B cell (primary cell): Measurements from ENCODE around the gene GRN. TPM values are rescaled to one million over a fixed set of nuclear protein-coding genes. Genes with fewer than 3 reads are reported as not detected.

Experiments used
- ATAC-seq: fragments of 200-7000 bp; cut with Tn5 transposase; one replicate; pipeline ENCODE4 v1.10.0; 2021; ENCODE audit warnings: low read depth, mild to moderate bottlenecking, moderate number of reproducible peaks, moderate library complexity
- CTCF ChIA-PET: fragments of 350-600 bp; sonication (Branson Sonifier 250); formaldehyde crosslinking; loops from one replicate; lab custom pipeline; 2021; ENCODE audit warnings: antibody characterized with exemption, inconsistent platforms; lab: Charles Lee
- POLR2A ChIA-PET: fragments of 350-600 bp; sonication (Branson Sonifier 250); formaldehyde crosslinking; loops from one replicate; lab custom pipeline; 2021; ENCODE audit warnings: antibody characterized with exemption; lab: Charles Lee
- DNase-seq: peaks from one replicate; pipeline ENCODE4 v3.0.0; 2013
- H2AFZ ChIP-seq: 2 replicates; pipeline ENCODE4 v1.6.1; 2012; ENCODE audit warnings: mild to moderate bottlenecking, low read depth, low read length; ENCODE audit not compliant: insufficient read depth, poor library complexity, severe bottlenecking
- H3K27ac ChIP-seq, 2 donors: 1 replicate in 1 of 2; 2 replicates in 1 of 2; pipeline ENCODE4 v1.5.1; 2012 to 2013; ENCODE audit warnings: low read length in 2 of 2, mild to moderate bottlenecking in 2 of 2, moderate library complexity in 1 of 2
- H3K27me3 ChIP-seq, 4 experiments: fragments of 200-600 bp in 1 of 4; sonication (generic) in 1 of 4; replicated peaks in 1 of 4; 1 replicate in 2 of 4; 2 replicates in 2 of 4; pipeline versions ENCODE4 v1.6.1 to v1.7.0; 2013 to 2016; ENCODE audit warnings: low read length in 3 of 4, mild to moderate bottlenecking in 2 of 4, mixed read lengths in 1 of 4, moderate library complexity in 1 of 4; ENCODE audit not compliant: insufficient read depth in 4 of 4, control insufficient read depth in 3 of 4; ENCODE audit errors: control extremely low read depth in 1 of 4
- H3K36me3 ChIP-seq, 2 experiments: replicated peaks in 1 of 2; 1 replicate in 1 of 2; 2 replicates in 1 of 2; pipeline versions ENCODE4 v1.6.1 to v1.7.1; 2013; ENCODE audit warnings: low read length in 1 of 2; ENCODE audit not compliant: insufficient read depth in 2 of 2, control insufficient read depth in 1 of 2; ENCODE audit errors: control extremely low read depth in 1 of 2, extremely low read depth in 1 of 2
- H3K4me1 ChIP-seq, 2 donors: fragments of 200-600 bp in 1 of 2; sonication (generic) in 1 of 2; 1 replicate in 1 of 2; 2 replicates in 1 of 2; pipeline versions ENCODE4 v1.5.1 to v1.6.1; 2013 to 2017; ENCODE audit warnings: low read length in 2 of 2; ENCODE audit not compliant: control insufficient read depth in 2 of 2, insufficient read depth in 2 of 2
- H3K4me2 ChIP-seq: replicated peaks from 2 replicates; pipeline ENCODE3; 2012; ENCODE audit warnings: mild to moderate bottlenecking, low read depth, low read length; ENCODE audit not compliant: poor library complexity, severe bottlenecking
- H3K4me3 ChIP-seq, 5 experiments: fragments of 200-600 bp in 1 of 5; sonication (generic) in 1 of 5; 1 replicate in 3 of 5; 2 replicates in 2 of 5; pipeline versions ENCODE4 v1.5.1 to v1.7.0; 2011 to 2016; ENCODE audit warnings: low read length in 4 of 5, mild to moderate bottlenecking in 4 of 5, low read depth in 2 of 5, control low read depth in 1 of 5, moderate library complexity in 1 of 5; ENCODE audit not compliant: insufficient read depth in 1 of 5; ENCODE audit errors: control extremely low read depth in 1 of 5, extremely low read depth in 1 of 5
- H3K79me2 ChIP-seq: fragments of 200-600 bp; sonication (generic); one replicate; pipeline ENCODE4 v1.6.0; 2016; ENCODE audit warnings: low read length; ENCODE audit not compliant: control insufficient read depth, insufficient read depth
- H3K9ac ChIP-seq: fragments of 200-600 bp; sonication (generic); 2 replicates; pipeline ENCODE4 v1.6.1; 2017; ENCODE audit warnings: mild to moderate bottlenecking, low read length, moderate library complexity
- H3K9me3 ChIP-seq, 3 donors: one replicate each; pipeline versions ENCODE4 v1.6.1 to v1.7.1; 2013; ENCODE audit warnings: low read length in 2 of 3; ENCODE audit not compliant: control insufficient read depth in 2 of 3, insufficient read depth in 1 of 3; ENCODE audit errors: control extremely low read depth in 1 of 3
- H4K20me1 ChIP-seq: 2 replicates; pipeline ENCODE4 v1.6.0; 2012; ENCODE audit warnings: mild to moderate bottlenecking, low read length; ENCODE audit not compliant: insufficient read depth, control insufficient read depth, poor library complexity, severe bottlenecking
- H3K27ac Mint-ChIP-seq: one replicate; pipeline ENCODE4 v1.8.0; 2021; ENCODE audit warnings: mixed read lengths
- H3K27me3 Mint-ChIP-seq: one replicate; pipeline ENCODE4 v1.8.0; 2021; ENCODE audit warnings: mixed read lengths
- H3K4me1 Mint-ChIP-seq: one replicate; pipeline ENCODE4 v1.8.0; 2021; ENCODE audit warnings: mixed read lengths
- H3K4me3 Mint-ChIP-seq: one replicate; pipeline ENCODE4 v1.8.0; 2021; ENCODE audit warnings: mixed read lengths
- H3K9me3 Mint-ChIP-seq: one replicate; pipeline ENCODE4 v1.8.0; 2022; ENCODE audit warnings: mixed read lengths; ENCODE audit not compliant: insufficient read depth
- CTCF ChIP-seq: fragments of 200-600 bp; IDR thresholded peaks from one replicate; pipeline ENCODE4 v1.8.0; 2022; ENCODE audit warnings: antibody characterized with exemption, mild to moderate bottlenecking
- EZH2 ChIP-seq: IDR thresholded peaks from 2 replicates; pipeline ENCODE4 v1.6.1; 2012; ENCODE audit warnings: borderline replicate concordance, low read depth, mild to moderate bottlenecking, moderate library complexity, low read length; ENCODE audit not compliant: insufficient read depth, poor library complexity, severe bottlenecking
- WGBS: methylation state at CpG from one replicate; pipeline ENCODE4 v1.1.5; 2013; ENCODE audit warnings: missing lambda C conversion rate; ENCODE audit not compliant: insufficient coverage; 5-methylcytosine and 5-hydroxymethylcytosine counted together
- intact Hi-C: fragments of 100-400 bp; cut with micrococcal nuclease; formaldehyde crosslinking; loops from one replicate; pipeline ENCODE4 v1.10.0; 2022
- polyA plus RNA-seq: library from polyadenylated mRNA; depleted of rRNA; stranded (reverse); fragments of >200 nt; gene quantifications from 2 replicates; pipeline ENCODE4 v1.2.3, GENCODE V29; 2012
- total RNA-seq, 2 donors: library from RNA; stranded (reverse); fragments of 120-200 nt in 1 of 2; gene quantifications; 1 replicate in 1 of 2; 2 replicates in 1 of 2; pipeline versions ENCODE4 v1.2.3 to v1.2.4, GENCODE V29; 2013 to 2022

GRN gene
- total and polyA plus RNA-seq, 2 donors (not counting 1 experiment from before 2014, with no cell fraction given): 187 to 226 TPM

DNA sequence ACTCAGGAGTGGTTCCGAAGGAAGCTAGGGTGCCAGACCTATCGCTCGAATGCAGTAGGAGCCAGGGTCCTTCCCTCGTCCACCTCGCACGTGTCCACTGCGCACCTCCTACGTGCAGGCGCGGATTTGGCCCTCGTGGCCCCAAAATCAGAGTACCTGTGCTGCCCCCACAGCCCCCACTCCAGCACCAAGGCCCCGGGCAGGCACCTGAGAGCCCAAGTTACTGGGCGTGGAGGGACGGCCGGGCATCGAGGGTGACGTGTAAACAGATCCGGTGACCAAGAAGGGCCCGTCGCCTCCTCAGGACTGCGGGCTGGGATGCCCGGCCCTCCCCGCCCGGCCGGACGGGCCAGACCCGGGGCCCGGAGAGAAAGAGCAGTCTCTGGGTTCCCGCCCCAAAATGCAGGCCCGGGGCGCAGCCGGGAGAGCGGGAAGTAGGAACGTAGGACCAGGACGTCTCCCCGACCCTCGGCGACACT is 21.0 kb upstream of the GRN start:
- Mint-ChIP-seq H3K9me3 (no peaks in the 10 kb centered on the region), H3K27me3 (no peaks in the 10 kb centered on the region), H3K4me3 (peak overlapping the region; percentile 85), H3K27ac (peak overlapping the region; percentile 41), H3K4me1 (peaks cover 31% of the 10 kb centered on the region)
- peaks cover 0 to 32% of the 10 kb centered on the region in 2 experiments for H3K36me3 ChIP-seq
- H4K20me1 ChIP-seq: peaks cover 12% of the 10 kb centered on the region
- ChIA-PET CTCF (interaction anchor here (0.9 to 2.6 kb wide), 13 partner anchors 21 to 122 kb away, joined by 3 to 14 read pairs (median 3); partner anchors contain the start of genes GRN and UBTF), POLR2A (interaction anchor here (1.0 to 1.8 kb wide), 7 partner anchors 22 to 138 kb away, joined by 4 to 17 read pairs (median 6); partner anchors contain the start of genes ATXN7L3, GRN, TMUB2 and UBTF)
- peak overlapping the region; percentile 99 for H3K4me2 ChIP-seq
- ATAC-seq: no peak
- peaks cover 11% of the 10 kb centered on the region for H3K79me2 ChIP-seq
- intact Hi-C loops: loop anchor here (1.0 to 2.0 kb wide), 8 partner anchors 16 to 253 kb away; partner anchors contain the start of genes G6PC3, GRN, HROB and RUNDC3A
- no peaks in the 10 kb centered on the region for H3K27me3 ChIP-seq
- H2AFZ ChIP-seq: peak overlapping the region; percentile 70
- H3K4me3 ChIP-seq: peak overlapping the region; percentile 26 to 85 (median 81)
- H3K9me3 ChIP-seq: no peaks in the 10 kb centered on the region
- TF ChIP-seq CTCF (no peak), EZH2 (no peak)
- DNase-seq: no peak
- peaks cover 9 to 30% of the 10 kb centered on the region in 2 donors for H3K4me1 ChIP-seq
- WGBS: 4% methylated on average over 38 of the region's 38 CpGs
- H3K9ac ChIP-seq: peak overlapping the region; percentile 90
- peak overlapping the region in 1 of 2 donors; percentile 96 for H3K27ac ChIP-seq
